ENCODE measurements around the gene TRIP12. TPM values are rescaled to one million over a fixed set of nuclear protein-coding genes. Genes with fewer than 3 reads are reported as not detected.

TRIP12 gene
- total and polyA plus RNA-seq, 2 of the 8 experiments (the other 6 are each of a cell fraction or from before 2014, with no cell fraction given), result 23.1 to 174 TPM

DNA sequence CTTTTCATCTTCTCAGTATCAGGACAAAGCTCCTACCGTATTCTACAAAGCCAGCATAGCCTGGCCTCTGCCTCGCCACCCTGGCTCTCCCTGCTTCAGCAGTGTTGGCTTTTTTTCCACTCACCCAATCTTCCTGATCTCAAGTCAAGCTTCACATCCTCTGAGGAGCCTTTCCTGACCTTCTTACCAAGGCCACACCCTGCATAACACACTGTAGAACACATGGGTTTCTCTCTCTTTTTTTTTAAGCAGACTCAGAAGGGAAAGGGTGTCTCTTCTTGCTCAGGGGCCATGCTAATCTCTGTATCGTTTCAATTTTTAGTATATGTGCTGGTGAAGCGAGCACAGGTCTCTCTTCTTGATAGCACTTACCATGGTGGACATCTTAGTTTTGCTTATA, 15.7 kb upstream of the TRIP12 start:
- CTCF ChIA-PET (ENCODE audit: partially characterized antibody), result interaction anchor here (0.6 kb wide), 1 partner anchor 284 kb away, joined by 3 read pairs; no protein-coding TSS in a partner anchor
- FAIRE-seq, result no peak
- 90% methylated on average over 4 of the region's 4 CpGs; no CpG with 5 or more reads in 1 of the 2 experiments for WGBS, 2 experiments (ENCODE audit: extremely low coverage in 1 of 2, insufficient coverage in 1 of 2, insufficient read length in 1 of 2, insufficient replicate concordance in 2 of 2, low coverage in 1 of 2, low lambda C conversion rate in 2 of 2, missing lambda C conversion rate in 1 of 2)

More for the DNA sequence above, 15.7 kb upstream of the TRIP12 start:
- Histone ChIP-seq H4K5ac (ENCODE audit: insufficient read length, low read depth, low read length) (no peak overlapping the region), H3K18ac (ENCODE audit: extremely low read depth, low read length) (no peak overlapping the region), H3K9ac (replicated peaks in 1 of 4; ENCODE audit: extremely low read depth in 1 of 4, low read depth in 3 of 4, low read length in 3 of 4) (no peak overlapping the region), H2BK120ac (replicated peaks; ENCODE audit: low read depth, low read length) (no peak overlapping the region), H3K4me1 (replicated peaks in 1 of 4; ENCODE audit: control insufficient read depth in 3 of 4, insufficient read depth in 4 of 4, low read length in 3 of 4) (no peaks in the 10 kb centered on the region), H3K79me1 (ENCODE audit: low read depth, low read length) (no peaks in the 10 kb centered on the region), H2AFZ (ENCODE audit: low read length) (no peak overlapping the region), H3K23me2 (ENCODE audit: low read depth, low read length) (no peaks in the 10 kb centered on the region), H3K14ac (ENCODE audit: insufficient read length) (no peak overlapping the region), H2BK15ac (ENCODE audit: low read length) (no peak overlapping the region), H3K27ac (ENCODE audit: low read depth, low read length) (no peak overlapping the region), H2AK5ac (ENCODE audit: low read depth, low read length) (no peak overlapping the region), H4K8ac (ENCODE audit: extremely low read depth, insufficient read depth, low read length) (no peak overlapping the region), H3K56ac (replicated peaks; ENCODE audit: insufficient read length, low read depth, low read length) (no peak overlapping the region), H4K20me1 (replicated peaks in 1 of 2; ENCODE audit: control insufficient read depth in 1 of 2, insufficient read depth in 2 of 2, low read length in 2 of 2) (no peaks in the 10 kb centered on the region), H3K36me3 (ENCODE audit: control insufficient read depth in 2 of 4, insufficient read depth in 4 of 4, low read length in 3 of 4) (no peaks in the 10 kb centered on the region), H3K4me2 (ENCODE audit: insufficient read depth in 1 of 2, low read depth in 2 of 2, low read length in 2 of 2) (no peak overlapping the region), H3K27me3 (replicated peaks in 1 of 4; ENCODE audit: control insufficient read depth in 3 of 4, extremely low read depth in 1 of 4, insufficient read depth in 3 of 4, low read length in 3 of 4) (no peaks in the 10 kb centered on the region; a peak in 1 of 7 replicates), H2BK5ac (ENCODE audit: low read depth, low read length) (no peak overlapping the region), H2BK20ac (ENCODE audit: low read length) (no peak overlapping the region), H4K91ac (replicated peaks; ENCODE audit: insufficient read length, low read length) (no peak overlapping the region), H2BK12ac (ENCODE audit: low read depth, low read length) (no peak overlapping the region), H3K9me3 (ENCODE audit: insufficient read depth in 2 of 2, low read depth in 1 of 2, low read length in 1 of 2) (no peaks in the 10 kb centered on the region), H3K23ac (ENCODE audit: insufficient read length) (no peak overlapping the region), H3K4me3 (ENCODE audit: extremely low read depth in 1 of 4, insufficient read depth in 2 of 4, low read depth in 3 of 4, low read length in 4 of 4) (no peak overlapping the region), H3K4ac (replicated peaks; ENCODE audit: insufficient read length, low read depth, low read length) (no peak overlapping the region), H3K79me2 (ENCODE audit: control insufficient read depth in 1 of 2, insufficient read depth in 2 of 2, low read length in 2 of 2) (no peaks in the 10 kb centered on the region)
- TF ChIP-seq, protein P1, sequence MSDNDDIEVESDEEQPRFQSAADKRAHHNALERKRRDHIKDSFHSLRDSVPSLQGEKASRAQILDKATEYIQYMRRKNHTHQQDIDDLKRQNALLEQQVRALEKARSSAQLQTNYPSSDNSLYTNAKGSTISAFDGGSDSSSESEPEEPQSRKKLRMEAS (IDR thresholded peaks at IDR 0.05), result no peak
- no peak for TF ChIP-seq POLR2A (IDR thresholded peaks at IDR 0.05; ENCODE audit: control extremely low read depth in 1 of 2, low read depth in 2 of 2, low read length in 2 of 2)
- TF ChIP-seq TAF7 (optimal IDR thresholded peaks at IDR 0.05; ENCODE audit: borderline replicate concordance, low read depth, low read length), result no peak
- no peak for TF ChIP-seq TEAD4 (IDR thresholded peaks at IDR 0.05; ENCODE audit: low read depth, low read length)
- POLR2A ChIA-PET (ENCODE audit: partially characterized antibody), result interaction anchor here (0.6 to 0.7 kb wide), 2 partner anchors 216 to 744 kb away, joined by 3 to 5 read pairs; no protein-coding TSS in a partner anchor
- DNase-seq (ENCODE audit: low read depth in 1 of 2, low spot score in 2 of 2), result no peak
